Muscle of leg (tissue), 11 donors: Measurements from ENCODE around the gene CCL1. TPM values are rescaled to one million over a fixed set of nuclear protein-coding genes. Genes with fewer than 3 reads are reported as not detected.
"Not testable (repeated sequence)": the region's sequence is repeated elsewhere in the genome, so short reads cannot be mapped to it uniquely, and the experiment has no call there.

Experiments
- DNase-seq: peaks from one replicate; pipeline ENCODE4 v3.0.0; 2013
- H3K27ac ChIP-seq: one replicate; pipeline ENCODE4 v1.5.1; 2013; ENCODE audit warnings: mild to moderate bottlenecking, low read length, control low read depth
- H3K27me3 ChIP-seq: one replicate; pipeline ENCODE4 v1.6.1; 2013; ENCODE audit warnings: low read length; ENCODE audit not compliant: control insufficient read depth, insufficient read depth
- H3K36me3 ChIP-seq: one replicate; pipeline ENCODE4 v1.6.1; 2013; ENCODE audit warnings: low read length; ENCODE audit not compliant: control insufficient read depth, insufficient read depth
- H3K4me1 ChIP-seq: one replicate; pipeline ENCODE4 v1.6.1; 2013; ENCODE audit warnings: low read length; ENCODE audit not compliant: control insufficient read depth, insufficient read depth
- H3K4me3 ChIP-seq: one replicate; pipeline ENCODE4 v1.5.1; 2013; ENCODE audit warnings: low read length, control low read depth
- H3K9me3 ChIP-seq: replicated peaks from 2 replicates; pipeline ENCODE4 v1.6.1; 2013; ENCODE audit warnings: low read depth, low read length; ENCODE audit not compliant: control insufficient read depth
- WGBS: methylation state at CpG from one replicate; pipeline ENCODE4 v1.1.5; 2013; ENCODE audit warnings: missing lambda C conversion rate; ENCODE audit not compliant: insufficient coverage; 5-methylcytosine and 5-hydroxymethylcytosine counted together
- polyA plus RNA-seq, 8 donors: library from polyadenylated mRNA; unstranded; fragments of 120-200 nt; gene quantifications; one replicate each; pipeline versions ENCODE4 v1.2.1 to v1.2.3, GENCODE V29; 2013; ENCODE audit warnings: inconsistent platforms in 1 of 8, low replicate concordance in 1 of 8; ENCODE audit not compliant: insufficient read length in 8 of 8, insufficient read depth in 1 of 8
- total RNA-seq: library from RNA; stranded (reverse); fragments of 120-200 nt; gene quantifications from one replicate; pipeline ENCODE4 v1.2.4, GENCODE V29; 2013

CCL1 gene
- total and polyA plus RNA-seq, 9 donors = not detected

DNA sequence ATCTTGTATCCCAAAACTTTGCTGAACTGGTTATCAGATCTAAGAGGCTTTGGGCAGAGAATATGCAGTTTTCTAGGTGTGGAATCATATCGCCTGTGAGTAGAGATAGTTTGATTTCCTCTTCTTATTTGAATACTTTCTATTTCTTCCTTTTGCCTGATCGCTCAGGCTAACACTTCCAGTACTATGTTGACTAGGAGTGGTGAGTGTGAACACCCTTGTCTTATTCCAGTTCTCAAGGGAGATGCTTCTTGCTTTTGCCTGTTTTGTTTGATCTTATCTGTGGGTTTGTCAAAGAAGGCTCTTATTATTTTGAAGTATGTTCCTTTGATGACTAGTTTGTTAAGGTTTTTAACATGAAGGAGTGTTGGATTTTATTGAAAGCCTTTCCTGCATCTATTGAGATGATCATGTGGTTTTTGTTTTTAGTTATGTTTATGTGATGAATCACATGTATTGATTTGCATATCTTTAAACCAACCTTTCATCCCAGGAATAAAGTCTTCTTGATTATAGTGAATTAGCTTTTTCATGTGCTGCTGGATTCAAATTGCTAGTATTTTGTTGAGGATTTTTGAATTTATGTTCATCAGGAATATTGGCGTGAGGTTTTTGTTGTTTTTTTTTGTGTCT lies 23.8 kb downstream of the CCL1 start:
- Histone ChIP-seq H3K4me1 (no peaks in the 10 kb centered on the region), H3K27ac (no peak overlapping the region), H3K27me3 (no peaks in the 10 kb centered on the region), H3K36me3 (no peaks in the 10 kb centered on the region), H3K9me3 (no peaks in the 10 kb centered on the region), H3K4me3 (no peak overlapping the region)
- WGBS = no CpG with 5 or more reads among the region's 3 CpGs
- no peak for DNase-seq

DNA sequence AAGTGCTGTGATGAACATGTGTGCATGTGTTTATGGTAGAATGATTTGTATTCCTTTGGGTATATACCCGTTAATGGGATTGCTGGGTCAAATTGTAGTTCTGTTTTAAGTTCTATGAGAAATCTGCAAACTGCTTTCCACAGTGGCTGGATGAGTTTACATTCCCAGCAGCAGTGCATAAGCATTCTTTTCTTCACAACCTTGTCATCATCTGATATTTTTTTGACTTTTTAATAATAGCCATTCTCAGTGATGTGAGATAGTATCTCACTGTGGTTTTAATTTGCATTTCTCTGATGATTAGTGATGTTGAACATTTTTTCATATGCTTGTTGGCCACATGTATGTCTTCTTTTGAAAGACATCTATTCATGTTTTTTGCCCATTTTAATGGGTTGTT lies 25.3 kb downstream of the CCL1 start:
- Histone ChIP-seq H3K4me3 (no peak overlapping the region), H3K4me1 (no peaks in the 10 kb centered on the region)
- WGBS = no CpG with 5 or more reads among the region's 1 CpG

GRCh38 chr17:34327580-34327979 lies 35.5 kb downstream of the CCL1 start:
- H3K27me3 ChIP-seq, H3K36me3 ChIP-seq, H3K4me3 ChIP-seq, H3K9me3 ChIP-seq, H3K27ac ChIP-seq, H3K4me1 ChIP-seq: not testable (repeated sequence)
- WGBS = no CpG with 5 or more reads among the region's 4 CpGs
- peak; percentile 76 for DNase-seq

More for the DNA sequence above, 25.3 kb downstream of the CCL1 start:
- Histone ChIP-seq H3K27me3 (no peaks in the 10 kb centered on the region), H3K9me3 (no peaks in the 10 kb centered on the region), H3K36me3 (no peaks in the 10 kb centered on the region), H3K27ac (no peak overlapping the region)
- DNase-seq = no peak

DNA sequence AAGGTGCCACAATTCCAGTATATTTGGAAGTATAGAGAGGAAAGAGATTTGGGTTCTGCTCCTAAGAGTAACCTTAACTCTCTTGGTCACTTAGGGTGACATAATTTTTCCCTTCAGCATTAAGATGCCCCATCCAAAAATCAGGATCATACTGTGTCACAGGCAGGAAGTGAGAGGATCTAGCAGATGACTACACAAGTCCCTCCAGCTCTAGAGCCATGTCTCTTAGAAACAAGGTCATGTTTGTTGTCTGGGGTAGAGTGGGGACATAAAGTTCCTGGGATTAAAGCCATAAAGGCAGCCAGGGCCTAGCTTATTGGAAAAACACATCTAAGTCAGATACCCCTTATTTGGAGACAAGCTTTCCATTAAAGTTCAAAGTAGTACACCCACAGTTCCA lies 41.1 kb downstream of the CCL1 start:
- no peak for DNase-seq
- no peak overlapping the region for H3K27ac ChIP-seq

GRCh38 chr17:34319039-34319483 lies 44.0 kb downstream of the CCL1 start, which contains the start of gene CCL8:
Gene CCL8 (plus strand): TSS chr17:34319435. CDS start chr17:34319502, 67 bp downstream.
- H3K4me1 ChIP-seq = peaks cover 8% of the 10 kb centered on the region
- H3K27ac ChIP-seq = peak within 1 kb of the TSS; percentile 57
- no peaks in the 10 kb centered on the region for H3K9me3 ChIP-seq
- peak; percentile 66 for DNase-seq
- WGBS = 69% methylated on average over 2 of the region's 2 CpGs
- H3K4me3 ChIP-seq = no peak within 1 kb of the TSS
- H3K36me3 ChIP-seq = no peaks in the 10 kb centered on the region
- H3K27me3 ChIP-seq = no peaks in the 10 kb centered on the region

More for the DNA sequence above, 41.1 kb downstream of the CCL1 start:
- Histone ChIP-seq H3K27me3 (no peaks in the 10 kb centered on the region), H3K4me3 (no peak overlapping the region), H3K36me3 (no peaks in the 10 kb centered on the region), H3K4me1 (peaks cover 4% of the 10 kb centered on the region), H3K9me3 (no peaks in the 10 kb centered on the region)

DNA sequence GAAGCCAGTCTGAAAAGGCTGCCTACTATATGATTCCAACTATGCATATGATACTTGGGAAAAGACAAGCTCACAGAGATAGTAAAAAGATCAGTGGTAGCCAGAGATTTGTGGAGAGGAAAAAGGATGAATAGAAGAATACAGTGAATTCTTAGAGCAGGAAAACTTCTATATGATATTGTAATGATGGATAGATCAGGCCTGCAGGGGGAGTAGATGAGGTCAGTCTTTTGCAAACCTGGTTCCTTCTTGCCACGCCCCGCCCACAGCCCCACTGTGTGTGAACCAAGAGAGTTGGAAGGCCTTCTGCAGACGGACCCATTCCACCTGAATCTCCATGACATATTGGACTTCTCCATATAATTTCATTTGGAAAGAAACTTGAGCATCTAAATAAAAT lies 44.6 kb downstream of the CCL1 start:
- H3K27ac ChIP-seq = no peak overlapping the region
- no peaks in the 10 kb centered on the region for H3K9me3 ChIP-seq
- peaks cover 13% of the 10 kb centered on the region for H3K4me1 ChIP-seq
- DNase-seq = no peak
- no peak overlapping the region for H3K4me3 ChIP-seq
- 60% methylated on average over 2 of the region's 3 CpGs for WGBS
- H3K36me3 ChIP-seq = no peaks in the 10 kb centered on the region
- no peaks in the 10 kb centered on the region for H3K27me3 ChIP-seq

DNA sequence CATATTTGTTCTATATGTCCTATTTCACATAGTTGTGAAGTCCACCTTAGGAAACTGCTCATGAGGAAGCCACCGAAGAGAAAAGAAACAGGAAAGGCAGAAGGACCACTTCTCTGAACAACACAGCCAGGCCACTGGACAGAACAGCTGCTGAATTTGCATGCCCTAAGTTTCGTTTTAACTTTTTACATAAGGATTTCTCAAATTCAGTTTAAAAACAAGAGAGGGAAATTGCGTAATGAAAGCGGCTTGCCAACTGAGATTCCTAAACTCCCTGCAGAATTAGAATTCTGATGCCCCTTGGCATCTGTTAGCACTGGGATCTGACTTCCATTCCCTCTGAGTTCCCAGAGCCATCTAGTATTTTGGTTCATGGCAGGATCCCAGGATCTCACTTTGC lies 48.8 kb downstream of the CCL1 start:
- Histone ChIP-seq H3K27ac (peak overlapping the region; percentile 73), H3K9me3 (no peaks in the 10 kb centered on the region), H3K4me1 (peaks cover 20% of the 10 kb centered on the region), H3K4me3 (no peak overlapping the region), H3K27me3 (no peaks in the 10 kb centered on the region), H3K36me3 (no peaks in the 10 kb centered on the region)
- DNase-seq = peak; percentile 85
- WGBS = 45% methylated on average over 2 of the region's 4 CpGs

DNA sequence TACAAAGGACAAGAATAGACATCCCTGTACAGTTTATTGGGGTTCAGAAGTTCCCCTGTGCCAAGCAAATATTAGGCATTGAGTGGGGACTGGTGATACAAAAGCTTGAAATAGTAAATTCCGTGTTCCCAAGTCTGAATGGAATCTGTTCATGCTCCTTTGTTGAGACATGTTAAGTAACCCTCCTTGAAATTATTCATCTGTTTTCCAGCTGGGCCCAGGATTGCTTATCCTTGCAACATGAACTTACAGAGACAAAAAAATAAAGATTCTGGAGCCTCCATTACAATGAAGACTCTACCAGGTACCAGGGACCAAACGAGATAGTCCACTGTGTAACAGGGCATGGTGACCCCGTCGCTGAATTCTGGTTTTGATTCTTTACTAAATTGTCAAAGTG lies 49.9 kb downstream of the CCL1 start:
- Histone ChIP-seq H3K9me3 (no peaks in the 10 kb centered on the region), H3K36me3 (no peaks in the 10 kb centered on the region), H3K27me3 (no peaks in the 10 kb centered on the region), H3K4me3 (no peak overlapping the region), H3K27ac (no peak overlapping the region), H3K4me1 (peaks cover 18% of the 10 kb centered on the region)
- 72% methylated on average over 3 of the region's 4 CpGs for WGBS
- DNase-seq = no peak

DNA sequence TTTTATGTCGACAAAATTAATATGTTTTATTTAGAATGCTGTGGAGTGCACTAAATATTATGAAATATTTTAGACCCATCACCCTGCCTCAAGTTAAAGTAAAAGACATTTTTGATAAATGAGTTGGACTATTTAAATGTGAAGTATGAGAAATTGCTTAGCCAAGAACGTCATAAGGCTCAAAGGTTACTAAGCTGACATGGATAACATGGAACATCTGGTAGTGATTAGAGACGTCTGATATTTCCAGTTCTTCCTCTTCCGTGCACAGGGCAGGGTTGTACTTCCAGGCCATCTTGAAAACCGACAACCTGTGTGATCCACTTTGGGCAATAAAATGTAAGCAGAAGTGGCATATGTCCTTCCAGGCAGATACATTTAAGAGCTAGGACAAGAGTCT lies 51.0 kb downstream of the CCL1 start:
- Histone ChIP-seq H3K27me3 (no peaks in the 10 kb centered on the region), H3K27ac (no peak overlapping the region), H3K9me3 (no peaks in the 10 kb centered on the region), H3K4me1 (peaks cover 24% of the 10 kb centered on the region), H3K4me3 (no peak overlapping the region), H3K36me3 (no peaks in the 10 kb centered on the region)
- WGBS = 0% methylated on average over 2 of the region's 5 CpGs
- peak; percentile 50 for DNase-seq

GRCh38 chr17:34311291-34311690 lies 51.7 kb downstream of the CCL1 start:
- no peaks in the 10 kb centered on the region for H3K36me3 ChIP-seq
- no peaks in the 10 kb centered on the region for H3K9me3 ChIP-seq
- WGBS = no CpG with 5 or more reads among the region's 7 CpGs
- H3K4me3 ChIP-seq = no peak overlapping the region
- no peaks in the 10 kb centered on the region for H3K27me3 ChIP-seq
- peaks cover 28% of the 10 kb centered on the region for H3K4me1 ChIP-seq
- DNase-seq = no peak
- H3K27ac ChIP-seq = no peak overlapping the region
